Keratinocyte (primary cell): Measurements from ENCODE around the gene ITPKC. TPM values are rescaled to one million over a fixed set of nuclear protein-coding genes. Genes with fewer than 3 reads are reported as not detected.

Experiments used
- DNase-seq: peaks from one replicate; pipeline ENCODE4 v3.0.0-alpha.2; 2011; ENCODE audit warnings: low read depth, missing footprints, low spot score
- FAIRE-seq: peaks from 2 replicates; lab custom pipeline; 2011; peaks lifted over from hg19 to GRCh38; lab: Jason Lieb, UNC
- H2AFZ ChIP-seq: 2 replicates; pipeline ENCODE4 v1.6.0; 2012; ENCODE audit warnings: low read length, control low read depth, inconsistent platforms; ENCODE audit not compliant: control insufficient read depth
- H3K27ac ChIP-seq: 2 replicates; pipeline ENCODE4 v1.5.1; 2011; ENCODE audit warnings: low read length; ENCODE audit not compliant: control insufficient read depth, insufficient read depth
- H3K27me3 ChIP-seq: 3 replicates; pipeline ENCODE4 v1.6.0; 2011; ENCODE audit warnings: low read length; ENCODE audit not compliant: control insufficient read depth, insufficient read depth; ENCODE audit errors: extremely low read depth
- H3K36me3 ChIP-seq, 2 experiments: 2 replicates in 1 of 2; 3 replicates in 1 of 2; pipeline ENCODE4 v1.5.1; 2011; ENCODE audit warnings: low read length in 2 of 2, mild to moderate bottlenecking in 1 of 2; ENCODE audit not compliant: control insufficient read depth in 2 of 2, insufficient read depth in 2 of 2; ENCODE audit errors: extremely low read depth in 1 of 2
- H3K4me1 ChIP-seq: 3 replicates; pipeline ENCODE4 v1.5.1; 2011; ENCODE audit warnings: low read length; ENCODE audit not compliant: control insufficient read depth, insufficient read depth; ENCODE audit errors: extremely low read depth
- H3K4me2 ChIP-seq: 3 replicates; pipeline ENCODE4 v1.6.0; 2011; ENCODE audit warnings: low read depth, low read length; ENCODE audit not compliant: control insufficient read depth, insufficient read depth; ENCODE audit errors: extremely low read depth
- H3K4me3 ChIP-seq, 3 experiments: fragments of 200-600 bp in 1 of 3; sonication (generic) in 1 of 3; 2 replicates in 2 of 3; 3 replicates in 1 of 3; pipeline ENCODE4 v1.5.1; 2011 to 2016; ENCODE audit warnings: low read length in 3 of 3, mild to moderate bottlenecking in 3 of 3, control low read depth in 2 of 3, inconsistent platforms in 1 of 3, low read depth in 1 of 3, mixed read lengths in 1 of 3, mixed run types in 1 of 3, moderate library complexity in 1 of 3; ENCODE audit not compliant: control insufficient read depth in 2 of 3, insufficient read depth in 2 of 3; ENCODE audit errors: extremely low read depth in 1 of 3
- H3K79me2 ChIP-seq: 2 replicates; pipeline ENCODE4 v1.6.0; 2012; ENCODE audit warnings: low read length; ENCODE audit not compliant: control insufficient read depth, insufficient read depth
- H3K9ac ChIP-seq: 3 replicates; pipeline ENCODE4 v1.6.0; 2011; ENCODE audit warnings: low read length; ENCODE audit not compliant: control insufficient read depth, insufficient read depth; ENCODE audit errors: extremely low read depth
- H3K9me1 ChIP-seq: 3 replicates; pipeline ENCODE4 v1.6.0; 2011; ENCODE audit warnings: low read length; ENCODE audit not compliant: control insufficient read depth, insufficient read depth; ENCODE audit errors: extremely low read depth
- H3K9me3 ChIP-seq: 2 replicates; pipeline ENCODE4 v1.5.1; 2012; ENCODE audit warnings: low read depth, low read length; ENCODE audit not compliant: control insufficient read depth
- H4K20me1 ChIP-seq: 3 replicates; pipeline ENCODE4 v1.6.0; 2011; ENCODE audit warnings: low read length; ENCODE audit not compliant: control insufficient read depth, insufficient read depth; ENCODE audit errors: extremely low read depth
- EZH2 ChIP-seq: IDR thresholded peaks from one replicate; pipeline ENCODE4 v1.6.1; 2012; ENCODE audit warnings: inconsistent platforms, mild to moderate bottlenecking, low read length, moderate library complexity
- dilution Hi-C: fragments of 300-500 bp; cut with MboI; formaldehyde crosslinking; loops from one replicate; pipeline ENCODE4 v1.7.0; 2020; ENCODE audit warnings: low sequenced_read_pairs; ENCODE audit not compliant: extremely low pct_ligation_motif_present
- polyA plus RNA-seq, 5 experiments: library from polyadenylated mRNA; depleted of rRNA in 3 of 5; stranded (reverse) in 3 of 5; stranded (forward) in 1 of 5; unstranded in 1 of 5; fragments of >200 nt; gene quantifications; 1 replicate in 1 of 5; 2 replicates in 3 of 5; 3 replicates in 1 of 5; pipeline versions ENCODE4 v1.2.1 to v1.2.3, GENCODE V29; 2011 to 2012; ENCODE audit warnings: missing spikeins in 2 of 5, low read depth in 1 of 5, low replicate concordance in 1 of 5
- TF ChIP-seq, protein P1 (sequence below), 3 experiments: IDR thresholded peaks in 1 of 3; conservative IDR thresholded peaks in 1 of 3; optimal IDR thresholded peaks in 1 of 3; 2 replicates in 2 of 3; 3 replicates in 1 of 3; pipeline versions ENCODE3 to v1.5.1; 2011; ENCODE audit warnings: low read length in 3 of 3, mild to moderate bottlenecking in 3 of 3, moderate library complexity in 2 of 3, control low read depth in 1 of 3, inconsistent platforms in 1 of 3; ENCODE audit not compliant: insufficient read depth in 2 of 3; ENCODE audit errors: extremely low read depth in 1 of 3

ITPKC gene
- polyA plus RNA-seq, 1 donor (not counting 4 experiments of a cell fraction or from before 2014, with no cell fraction given): 17.2 TPM

DNA sequence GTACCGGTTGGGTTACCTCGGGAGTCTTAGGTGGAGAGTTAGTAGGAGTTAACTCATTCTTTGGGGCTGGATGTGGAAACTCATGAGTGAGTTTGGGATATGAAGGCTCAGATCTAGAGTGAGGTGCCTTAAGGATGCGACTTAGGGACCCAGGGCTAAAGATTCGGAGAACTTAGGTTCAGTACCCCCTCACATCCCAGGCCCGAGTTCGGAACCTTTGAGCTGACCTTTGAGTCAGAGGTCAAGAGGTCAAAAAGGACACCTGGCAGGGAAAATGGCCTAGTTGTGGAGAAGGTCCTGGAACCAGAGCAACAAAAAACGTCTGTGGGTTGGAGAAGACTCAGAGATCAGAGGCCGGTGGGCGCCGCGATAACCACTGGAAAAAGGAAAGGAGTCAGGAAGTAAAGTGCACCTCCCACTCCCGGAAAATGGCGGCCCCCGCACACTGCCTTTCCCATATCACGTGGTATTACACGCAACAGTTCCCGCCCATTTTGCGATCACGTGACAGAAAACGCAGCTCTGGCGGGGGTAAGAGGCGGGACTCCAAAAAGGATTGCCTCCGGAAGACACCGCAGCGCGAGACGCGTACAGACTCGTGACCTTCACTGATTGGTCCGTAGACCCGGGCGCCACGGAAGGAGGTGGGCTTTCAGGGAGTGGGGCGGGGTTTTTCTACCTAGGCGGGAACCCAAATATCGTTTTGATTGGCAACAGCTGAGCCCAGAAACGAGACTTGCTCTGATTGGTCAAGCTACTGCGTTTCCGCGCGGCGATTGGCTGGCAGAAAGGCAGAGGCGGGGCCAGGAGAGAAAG is 33.4 kb downstream of the ITPKC start, which contains the start of gene ACTMAP:
TSS of gene ACTMAP (minus strand) at position 420 of the 816 bp plus-strand sequence. CDS start 674 bp downstream, outside the sequence.
- H3K36me3 ChIP-seq: peaks cover 2 to 15% of the 10 kb centered on the region in 2 experiments
- peak; percentile 43 for FAIRE-seq
- H3K27ac ChIP-seq: peak within 1 kb of the TSS; percentile 99
- TF ChIP-seq, protein P1, sequence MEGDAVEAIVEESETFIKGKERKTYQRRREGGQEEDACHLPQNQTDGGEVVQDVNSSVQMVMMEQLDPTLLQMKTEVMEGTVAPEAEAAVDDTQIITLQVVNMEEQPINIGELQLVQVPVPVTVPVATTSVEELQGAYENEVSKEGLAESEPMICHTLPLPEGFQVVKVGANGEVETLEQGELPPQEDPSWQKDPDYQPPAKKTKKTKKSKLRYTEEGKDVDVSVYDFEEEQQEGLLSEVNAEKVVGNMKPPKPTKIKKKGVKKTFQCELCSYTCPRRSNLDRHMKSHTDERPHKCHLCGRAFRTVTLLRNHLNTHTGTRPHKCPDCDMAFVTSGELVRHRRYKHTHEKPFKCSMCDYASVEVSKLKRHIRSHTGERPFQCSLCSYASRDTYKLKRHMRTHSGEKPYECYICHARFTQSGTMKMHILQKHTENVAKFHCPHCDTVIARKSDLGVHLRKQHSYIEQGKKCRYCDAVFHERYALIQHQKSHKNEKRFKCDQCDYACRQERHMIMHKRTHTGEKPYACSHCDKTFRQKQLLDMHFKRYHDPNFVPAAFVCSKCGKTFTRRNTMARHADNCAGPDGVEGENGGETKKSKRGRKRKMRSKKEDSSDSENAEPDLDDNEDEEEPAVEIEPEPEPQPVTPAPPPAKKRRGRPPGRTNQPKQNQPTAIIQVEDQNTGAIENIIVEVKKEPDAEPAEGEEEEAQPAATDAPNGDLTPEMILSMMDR (optimal IDR thresholded peaks at IDR 0.05 in 1 of 3, IDR thresholded peaks at IDR 0.05 in 1 of 3, conservative IDR thresholded peaks at IDR 0.05 in 1 of 3; ENCODE audit: extremely low read depth in 1 of 3, insufficient read depth in 2 of 3, low read length in 3 of 3): no peak
- no peak for TF ChIP-seq EZH2
- peak within 1 kb of the TSS; percentile 97 for H2AFZ ChIP-seq
- DNase-seq: peak; percentile 100
- H3K4me1 ChIP-seq: peaks cover 24% of the 10 kb centered on the region
- H3K9me3 ChIP-seq: no peaks in the 10 kb centered on the region
- peak within 1 kb of the TSS; percentile 98 for H3K4me2 ChIP-seq
- H3K4me3 ChIP-seq: peak within 1 kb of the TSS; percentile 54 to 100 (median 99)
- peaks cover 39% of the 10 kb centered on the region for H3K79me2 ChIP-seq
- peak within 1 kb of the TSS; percentile 100 for H3K9ac ChIP-seq
- dilution Hi-C loops: no loop called here
- H3K9me1 ChIP-seq: no peaks in the 10 kb centered on the region
- H3K27me3 ChIP-seq: no peaks in the 10 kb centered on the region
- H4K20me1 ChIP-seq: no peaks in the 10 kb centered on the region

DNA sequence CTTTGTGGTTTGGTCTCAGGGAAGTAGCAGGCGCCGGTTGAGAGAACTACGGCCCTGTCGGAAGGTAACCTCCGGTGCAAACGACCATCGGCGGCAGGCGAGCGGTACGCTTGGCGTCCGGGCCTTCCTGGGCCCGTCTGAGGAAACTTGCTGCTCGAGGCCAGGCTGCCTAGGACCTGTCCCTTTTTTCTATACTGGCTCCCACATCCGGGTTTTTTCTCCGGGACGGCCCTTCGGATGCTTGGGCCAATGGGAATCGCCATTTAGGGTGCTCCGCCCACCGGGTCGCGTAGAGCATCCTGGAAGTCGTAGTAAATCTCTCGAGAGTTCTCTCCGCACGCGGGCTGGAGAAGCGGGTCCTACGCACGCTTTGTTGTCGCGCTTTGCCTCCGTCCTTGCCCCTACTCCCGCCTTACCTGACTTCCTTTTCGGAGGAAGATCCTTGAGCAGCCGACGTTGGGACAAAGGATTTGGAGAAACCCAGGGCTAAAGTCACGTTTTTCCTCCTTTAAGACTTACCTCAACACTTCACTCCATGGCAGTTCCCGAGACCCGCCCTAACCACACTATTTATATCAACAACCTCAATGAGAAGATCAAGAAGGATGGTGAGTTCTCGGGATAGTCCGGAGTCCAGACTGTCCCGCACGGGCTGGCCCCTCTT is 34.1 kb downstream of the ITPKC start, which contains the start of gene SNRPA:
TSS of gene SNRPA (plus strand) at position 330 of the 664 bp plus-strand sequence. CDS start at position 536, 206 bp downstream.
- peak within 1 kb of the TSS; percentile 99 for H3K27ac ChIP-seq
- H4K20me1 ChIP-seq: peaks cover 5% of the 10 kb centered on the region
- dilution Hi-C loops: no loop called here
- peaks cover 31% of the 10 kb centered on the region for H3K4me1 ChIP-seq
- peaks cover 2 to 23% of the 10 kb centered on the region in 2 experiments for H3K36me3 ChIP-seq
- peaks cover 47% of the 10 kb centered on the region for H3K79me2 ChIP-seq
- peaks cover 5% of the 10 kb centered on the region for H3K9me1 ChIP-seq
- H3K4me2 ChIP-seq: peak within 1 kb of the TSS; percentile 98
- no peaks in the 10 kb centered on the region for H3K27me3 ChIP-seq
- FAIRE-seq: peak; percentile 62
- peak within 1 kb of the TSS; percentile 100 for H3K9ac ChIP-seq
- no peaks in the 10 kb centered on the region for H3K9me3 ChIP-seq
- H3K4me3 ChIP-seq: peak within 1 kb of the TSS; percentile 54 to 100 (median 99)
- peak within 1 kb of the TSS; percentile 97 for H2AFZ ChIP-seq
- peak; percentile 81 for DNase-seq
- TF ChIP-seq, protein P1 (optimal IDR thresholded peaks at IDR 0.05 in 1 of 3, IDR thresholded peaks at IDR 0.05 in 1 of 3, conservative IDR thresholded peaks at IDR 0.05 in 1 of 3; ENCODE audit: extremely low read depth in 1 of 3, insufficient read depth in 2 of 3, low read length in 3 of 3): no peak
- no peak for TF ChIP-seq EZH2
